PC-3 (cell line): ENCODE measurements around the gene TCL1A.

ENCODE experiments used
- CTCF ChIP-seq: fragments of 300-600 bp; sonication (generic); conservative IDR thresholded peaks from 2 replicates; pipeline ENCODE4 v1.5.1; 2017; ENCODE audit warnings: antibody characterized with exemption, low read depth, mild to moderate bottlenecking, low read length
- EZH2 ChIP-seq: fragments of 300-600 bp; sonication (generic); IDR thresholded peaks from one replicate; pipeline ENCODE4 v1.6.1; 2017; ENCODE audit warnings: antibody characterized with exemption, mild to moderate bottlenecking, low read length; ENCODE audit not compliant: unreplicated experiment
- EZH2phosphoT487 ChIP-seq: fragments of 300-600 bp; sonication (generic); IDR thresholded peaks from 2 replicates; pipeline ENCODE4 v1.6.1; 2018; ENCODE audit warnings: mild to moderate bottlenecking, antibody characterized with exemption, low read length, borderline replicate concordance

GRCh38 chr14:95756751-95757150 lies 42.8 kb upstream of the TCL1A start:
- TF ChIP-seq CTCF (no peak), EZH2phosphoT487 (no peak), EZH2 (no peak)
